SK-N-SH (cell line): Measurements from ENCODE around the gene SV2C. TPM values are rescaled to one million over a fixed set of nuclear protein-coding genes. Genes with fewer than 3 reads are reported as not detected.
"Not testable (repeated sequence)": the region's sequence is repeated elsewhere in the genome, so short reads cannot be mapped to it uniquely, and the experiment has no call there.

Source experiments
- CTCF ChIA-PET: fragments of 300-600, 350-600 bp; formaldehyde crosslinking; extraction: SDS; loops from one replicate; lab custom pipeline; 2021; lab: Yijun Ruan, JAX
- POLR2A ChIA-PET: fragments of 350-600 bp; sonication (Branson Sonifier 250); formaldehyde crosslinking; extraction: SDS; loops from one replicate; lab custom pipeline; 2020; ENCODE audit warnings: antibody characterized with exemption, inconsistent platforms; lab: Yijun Ruan, JAX
- DNase-seq: peaks from one replicate; pipeline ENCODE4 v3.0.0; 2012
- H2AFZ ChIP-seq: fragments of 200-600 bp; sonication (generic); 2 replicates; pipeline ENCODE4 v1.8.1; 2016; ENCODE audit warnings: antibody characterized with exemption, mild to moderate bottlenecking, low read depth
- H3F3A ChIP-seq: fragments of 200-600 bp; sonication (generic); replicated peaks from 2 replicates; pipeline ENCODE3; 2016; ENCODE audit warnings: antibody characterized with exemption, mild to moderate bottlenecking; ENCODE audit not compliant: insufficient read depth
- H3K27ac ChIP-seq, 2 experiments: fragments of 200-500 bp in 1 of 2; fragments of 200-600 bp in 1 of 2; sonication (Bioruptor generic) in 1 of 2; sonication (generic), shearing (Covaris generic) in 1 of 2; 2 replicates each; pipeline versions ENCODE4 v1.5.1 to v1.6.1; 2014 to 2016; ENCODE audit warnings: low read depth in 2 of 2, inconsistent platforms in 1 of 2, low read length in 1 of 2, mild to moderate bottlenecking in 1 of 2, mixed read lengths in 1 of 2
- H3K27me3 ChIP-seq: fragments of 200-600 bp; sonication (generic), shearing (Covaris generic); 2 replicates; pipeline ENCODE4 v1.6.1; 2016; ENCODE audit warnings: mixed run types; ENCODE audit not compliant: insufficient read depth
- H3K36me3 ChIP-seq, 2 experiments: fragments of 200-500 bp in 1 of 2; fragments of 200-600 bp in 1 of 2; sonication (Bioruptor generic) in 1 of 2; sonication (generic) in 1 of 2; replicated peaks in 1 of 2; 2 replicates each; pipeline versions ENCODE3 to v1.5.1; 2014 to 2016; ENCODE audit warnings: low read length in 1 of 2, mild to moderate bottlenecking in 1 of 2; ENCODE audit not compliant: insufficient read depth in 2 of 2, control insufficient read depth in 1 of 2
- H3K4me1 ChIP-seq, 2 experiments: fragments of 200-500 bp in 1 of 2; fragments of 200-600 bp in 1 of 2; sonication (Bioruptor generic) in 1 of 2; sonication (generic), shearing (Covaris generic) in 1 of 2; 2 replicates each; pipeline versions ENCODE4 v1.5.1 to v1.6.1; 2014 to 2016; ENCODE audit warnings: low read depth in 1 of 2, low read length in 1 of 2, mixed run types in 1 of 2; ENCODE audit not compliant: insufficient read depth in 2 of 2, control insufficient read depth in 1 of 2
- H3K4me2 ChIP-seq: fragments of 200-600 bp; sonication (generic), shearing (Covaris generic); 2 replicates; pipeline ENCODE4 v1.6.1; 2017; ENCODE audit warnings: mixed run types
- H3K4me3 ChIP-seq, 2 experiments: fragments of 200-500 bp in 1 of 2; fragments of 200-600 bp in 1 of 2; sonication (Bioruptor generic) in 1 of 2; sonication (generic), shearing (Covaris generic) in 1 of 2; 2 replicates each; pipeline versions ENCODE4 v1.5.1 to v1.8.1; 2014 to 2016; ENCODE audit warnings: low read depth in 2 of 2, inconsistent platforms in 1 of 2, low read length in 1 of 2, mild to moderate bottlenecking in 1 of 2, mixed read lengths in 1 of 2, moderate library complexity in 1 of 2
- H3K79me2 ChIP-seq: fragments of 200-600 bp; sonication (generic); 2 replicates; pipeline ENCODE4 v1.8.1; 2017; ENCODE audit warnings: mild to moderate bottlenecking; ENCODE audit not compliant: insufficient read depth
- H3K9ac ChIP-seq: fragments of 200-600 bp; sonication (generic); 2 replicates; pipeline ENCODE4 v1.6.1; 2017; ENCODE audit warnings: mixed run types
- H3K9me2 ChIP-seq: fragments of 200-600 bp; sonication (generic); 2 replicates; pipeline ENCODE4 v1.6.1; 2017; ENCODE audit warnings: mixed run types
- H3K9me3 ChIP-seq: fragments of 200-600 bp; sonication (generic); 2 replicates; pipeline ENCODE4 v1.6.1; 2017; ENCODE audit warnings: mixed run types, mild to moderate bottlenecking, moderate library complexity
- H4K20me1 ChIP-seq: fragments of 200-600 bp; sonication (generic); 2 replicates; pipeline ENCODE4 v1.6.1; 2017; ENCODE audit warnings: mild to moderate bottlenecking, mixed run types; ENCODE audit not compliant: insufficient read depth
- CHD2 ChIP-seq: fragments of 150-350 bp; IDR thresholded peaks from 2 replicates; pipeline ENCODE4 v1.6.1; 2018; ENCODE audit warnings: low read length; ENCODE audit not compliant: partially characterized antibody
- FOSL2 ChIP-seq: IDR thresholded peaks from 2 replicates; pipeline ENCODE4 v1.4.0; 2012; ENCODE audit warnings: low read depth, mild to moderate bottlenecking, moderate library complexity, borderline replicate concordance
- FOXJ3 ChIP-seq: sonication (generic); formaldehyde crosslinking; IDR thresholded peaks from 2 replicates; pipeline ENCODE4 v1.5.1; 2020; ENCODE audit warnings: mild to moderate bottlenecking, missing genetic modification reagents
- FOXM1 ChIP-seq: IDR thresholded peaks from 2 replicates; pipeline ENCODE4 v1.4.0; 2012; ENCODE audit warnings: low read depth, mild to moderate bottlenecking
- GABPA ChIP-seq: IDR thresholded peaks from 2 replicates; pipeline ENCODE4 v1.4.0; 2012; ENCODE audit warnings: low read depth, mild to moderate bottlenecking
- MEF2A ChIP-seq: IDR thresholded peaks from 2 replicates; pipeline ENCODE4 v1.4.0; 2012; ENCODE audit warnings: low read depth, borderline replicate concordance
- MXI1 ChIP-seq: IDR thresholded peaks from 2 replicates; pipeline ENCODE4 v1.6.1; 2012; ENCODE audit warnings: mild to moderate bottlenecking, low read depth, low read length, improper control_type of control experiment
- POLR2AphosphoS5 ChIP-seq: IDR thresholded peaks from 2 replicates; pipeline ENCODE4 v1.6.1; 2012; ENCODE audit warnings: low read depth, low read length
- RAD21 ChIP-seq: IDR thresholded peaks from 2 replicates; pipeline ENCODE4 v1.6.1; 2012; ENCODE audit warnings: mild to moderate bottlenecking, low read length
- RXRA ChIP-seq: IDR thresholded peaks from 2 replicates; pipeline ENCODE4 v1.4.0; 2012; ENCODE audit warnings: low read depth, mild to moderate bottlenecking, borderline replicate concordance
- SIN3A ChIP-seq: IDR thresholded peaks from 2 replicates; pipeline ENCODE4 v1.6.1; 2012; ENCODE audit warnings: low read depth, mild to moderate bottlenecking, low read length, moderate library complexity, borderline replicate concordance
- SMC3 ChIP-seq: IDR thresholded peaks from 2 replicates; pipeline ENCODE4 v1.6.1; 2012; ENCODE audit warnings: low read depth, low read length, improper control_type of control experiment
- TAF1 ChIP-seq: IDR thresholded peaks from 2 replicates; pipeline ENCODE4 v1.6.1; 2012; ENCODE audit warnings: low read depth, mild to moderate bottlenecking, low read length, moderate library complexity, borderline replicate concordance
- TEAD4 ChIP-seq: IDR thresholded peaks from 2 replicates; pipeline ENCODE4 v1.4.0; 2012; ENCODE audit warnings: mild to moderate bottlenecking, borderline replicate concordance; ENCODE audit not compliant: insufficient read depth
- ZBTB33 ChIP-seq: IDR thresholded peaks from 2 replicates; pipeline ENCODE4 v1.4.0; 2012; ENCODE audit warnings: low read depth, borderline replicate concordance
- WGBS: methylation state at CpG from one replicate; pipeline ENCODE4 v1.1.6; 2017; ENCODE audit warnings: low lambda C conversion rate; 5-methylcytosine and 5-hydroxymethylcytosine counted together
- polyA plus RNA-seq, 3 experiments: library from polyadenylated mRNA; depleted of rRNA; stranded (reverse); fragments of >200 nt; gene quantifications; 2 replicates each; pipeline ENCODE4 v1.2.3, GENCODE V29; 2012
- TF ChIP-seq, protein P1 (sequence below): IDR thresholded peaks from 2 replicates; pipeline ENCODE4 v1.4.0; 2012; ENCODE audit warnings: low read depth
- TF ChIP-seq, protein P2 (sequence below): IDR thresholded peaks from 2 replicates; pipeline ENCODE4; 2012

SV2C gene
- polyA plus RNA-seq, 1 of the 3 experiments (the other 2 are of a cell fraction) = 0.05 TPM

DNA sequence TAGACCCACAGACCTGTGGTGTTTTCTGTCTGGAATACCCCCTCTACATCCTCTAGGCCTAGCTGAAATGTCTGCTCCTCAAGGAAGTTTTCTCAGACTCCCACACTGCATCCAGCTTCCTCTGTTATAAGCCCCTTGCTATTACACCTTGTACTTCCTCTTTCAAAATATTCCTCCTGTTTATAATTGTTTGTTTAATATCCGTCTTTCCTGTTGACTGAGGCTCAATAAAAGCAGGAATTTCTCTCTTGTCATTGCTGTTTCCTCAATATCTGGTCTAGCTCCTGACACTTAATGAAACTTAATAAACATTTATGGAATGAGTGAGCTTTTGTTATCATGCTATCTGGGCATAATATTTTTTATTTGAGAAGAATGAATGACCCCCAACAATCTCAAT is 285.8 kb downstream of the SV2C start:
- Histone ChIP-seq H3K9me3 (no peaks in the 10 kb centered on the region), H3K27me3 (0 out of 2 replicates have a peak, but pooled peaks cover 3% of the 10 kb centered on the region), H3K36me3 (no peaks in the 10 kb centered on the region), H3K9me2 (no peaks in the 10 kb centered on the region), H2AFZ (no peak overlapping the region), H3K9ac (no peak overlapping the region), H3K79me2 (no peaks in the 10 kb centered on the region), H3K27ac (no peak overlapping the region), H3K4me2 (no peak overlapping the region), H3K4me3 (no peak overlapping the region), H3K4me1 (peaks cover 8 to 11% of the 10 kb centered on the region in 2 experiments; a peak in 3 of 4 replicates), H3F3A (peaks cover 6% of the 10 kb centered on the region), H4K20me1 (no peaks in the 10 kb centered on the region)
- POLR2A ChIA-PET = no interaction called here
- CTCF ChIA-PET = no interaction called here
- TF ChIP-seq, protein P1, sequence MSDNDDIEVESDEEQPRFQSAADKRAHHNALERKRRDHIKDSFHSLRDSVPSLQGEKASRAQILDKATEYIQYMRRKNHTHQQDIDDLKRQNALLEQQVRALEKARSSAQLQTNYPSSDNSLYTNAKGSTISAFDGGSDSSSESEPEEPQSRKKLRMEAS = no peak
- TF ChIP-seq POLR2AphosphoS5 (no peak), RXRA (no peak), TAF1 (no peak)
- no peak for DNase-seq
- WGBS = 95% methylated on average over 1 of the region's 1 CpG

DNA sequence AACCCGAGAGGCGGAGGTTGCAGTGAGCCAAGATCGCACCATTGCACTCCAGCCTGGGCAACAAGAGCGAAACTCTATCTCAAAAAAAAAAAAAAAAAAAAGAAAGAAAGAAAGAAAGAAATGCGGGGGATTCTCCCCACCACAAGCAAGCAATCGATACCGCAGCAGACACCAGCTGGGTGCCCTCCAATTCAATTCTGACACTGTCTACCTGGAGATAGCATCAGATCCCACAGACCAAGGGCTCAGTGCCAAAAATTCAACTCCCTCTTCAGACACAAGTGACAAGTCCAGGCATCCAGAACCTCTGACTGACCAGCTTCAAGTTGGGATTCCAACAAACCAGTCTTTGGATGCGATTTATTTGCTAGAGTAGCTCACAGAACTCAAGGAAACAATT is 286.5 kb downstream of the SV2C start:
- H3K27ac ChIP-seq, CTCF ChIA-PET, H3K36me3 ChIP-seq, H3K79me2 ChIP-seq, DNase-seq, H3K4me3 ChIP-seq, POLR2A ChIA-PET, H3F3A ChIP-seq, H4K20me1 ChIP-seq, H2AFZ ChIP-seq, H3K9me3 ChIP-seq, H3K9me2 ChIP-seq, H3K4me2 ChIP-seq, H3K27me3 ChIP-seq, H3K9ac ChIP-seq: not testable (repeated sequence)
- peaks cover 8 to 11% of the 10 kb centered on the region in 2 experiments; a peak in 3 of 4 replicates for H3K4me1 ChIP-seq
- 90% methylated on average over 8 of the region's 8 CpGs for WGBS

DNA sequence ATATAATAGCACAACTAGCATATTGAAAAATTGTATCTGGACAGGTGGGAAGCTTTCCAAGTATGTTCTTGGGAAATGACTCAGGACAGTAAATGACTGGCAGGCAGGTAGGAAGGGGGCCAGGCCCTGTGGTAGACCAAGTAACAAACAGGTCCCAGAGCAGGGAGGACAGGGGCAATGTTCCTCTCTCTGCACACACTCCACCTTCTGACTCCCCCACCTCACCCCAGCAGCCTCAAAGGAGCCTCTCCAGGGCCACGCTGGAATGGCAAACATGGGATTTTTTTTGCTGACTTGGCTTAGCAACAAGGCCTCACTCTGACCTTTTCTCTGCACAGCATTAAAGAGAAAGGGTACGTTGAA is 288.8 kb downstream of the SV2C start:
- CTCF ChIA-PET = no interaction called here

More for the DNA sequence above, 288.8 kb downstream of the SV2C start:
- DNase-seq = no peak
- Histone ChIP-seq H3K79me2 (no peaks in the 10 kb centered on the region), H3K9me3 (no peaks in the 10 kb centered on the region)
- TF ChIP-seq RXRA (no peak), SIN3A (no peak), FOXM1 (no peak), CHD2 (no peak), TEAD4 (no peak), RAD21 (no peak), ZBTB33 (no peak), SMC3 (no peak), MXI1 (no peak), FOXJ3 (no peak), FOSL2 (no peak), GABPA (no peak), MEF2A (no peak), POLR2AphosphoS5 (no peak)
- TF ChIP-seq, protein P1 = no peak
- TF ChIP-seq, protein P2, sequence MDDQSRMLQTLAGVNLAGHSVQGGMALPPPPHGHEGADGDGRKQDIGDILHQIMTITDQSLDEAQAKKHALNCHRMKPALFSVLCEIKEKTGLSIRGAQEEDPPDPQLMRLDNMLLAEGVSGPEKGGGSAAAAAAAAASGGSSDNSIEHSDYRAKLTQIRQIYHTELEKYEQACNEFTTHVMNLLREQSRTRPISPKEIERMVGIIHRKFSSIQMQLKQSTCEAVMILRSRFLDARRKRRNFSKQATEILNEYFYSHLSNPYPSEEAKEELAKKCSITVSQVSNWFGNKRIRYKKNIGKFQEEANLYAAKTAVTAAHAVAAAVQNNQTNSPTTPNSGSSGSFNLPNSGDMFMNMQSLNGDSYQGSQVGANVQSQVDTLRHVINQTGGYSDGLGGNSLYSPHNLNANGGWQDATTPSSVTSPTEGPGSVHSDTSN = no peak
- TF ChIP-seq, all 33 proteins: peak for 0
- H3K27me3 ChIP-seq = 0 out of 2 replicates have a peak, but pooled peaks cover 3% of the 10 kb centered on the region
- H2AFZ ChIP-seq = no peak overlapping the region
- no peaks in the 10 kb centered on the region for H3K36me3 ChIP-seq
- H3K9me2 ChIP-seq = no peaks in the 10 kb centered on the region
- H3K4me3 ChIP-seq = no peak overlapping the region
- 0 out of 4 replicates have a peak overlapping the region, but pooled peaks of 1 of the 2 experiments have one; percentile 7 for H3K27ac ChIP-seq
- H3K4me1 ChIP-seq = peaks cover 8 to 11% of the 10 kb centered on the region in 2 experiments; a peak in 3 of 4 replicates
- H3F3A ChIP-seq = peaks cover 6% of the 10 kb centered on the region
- H3K4me2 ChIP-seq = peak overlapping the region; percentile 70
- no peaks in the 10 kb centered on the region for H4K20me1 ChIP-seq
- no peak overlapping the region for H3K9ac ChIP-seq
- 75% methylated on average over 2 of the region's 2 CpGs for WGBS
- POLR2A ChIA-PET = no interaction called here
